SKM-1 (cell line): ENCODE measurements around the gene ARPC4.
"Not testable (repeated sequence)": the region's sequence is repeated elsewhere in the genome, so short reads cannot be mapped to it uniquely, and the experiment has no call there.

Source experiments
- DNase-seq: peaks from one replicate; lab custom pipeline; 2025; ENCODE audit not compliant: unreplicated experiment; lab: John Stamatoyannopoulos, UW

The ARPC4 gene

DNA sequence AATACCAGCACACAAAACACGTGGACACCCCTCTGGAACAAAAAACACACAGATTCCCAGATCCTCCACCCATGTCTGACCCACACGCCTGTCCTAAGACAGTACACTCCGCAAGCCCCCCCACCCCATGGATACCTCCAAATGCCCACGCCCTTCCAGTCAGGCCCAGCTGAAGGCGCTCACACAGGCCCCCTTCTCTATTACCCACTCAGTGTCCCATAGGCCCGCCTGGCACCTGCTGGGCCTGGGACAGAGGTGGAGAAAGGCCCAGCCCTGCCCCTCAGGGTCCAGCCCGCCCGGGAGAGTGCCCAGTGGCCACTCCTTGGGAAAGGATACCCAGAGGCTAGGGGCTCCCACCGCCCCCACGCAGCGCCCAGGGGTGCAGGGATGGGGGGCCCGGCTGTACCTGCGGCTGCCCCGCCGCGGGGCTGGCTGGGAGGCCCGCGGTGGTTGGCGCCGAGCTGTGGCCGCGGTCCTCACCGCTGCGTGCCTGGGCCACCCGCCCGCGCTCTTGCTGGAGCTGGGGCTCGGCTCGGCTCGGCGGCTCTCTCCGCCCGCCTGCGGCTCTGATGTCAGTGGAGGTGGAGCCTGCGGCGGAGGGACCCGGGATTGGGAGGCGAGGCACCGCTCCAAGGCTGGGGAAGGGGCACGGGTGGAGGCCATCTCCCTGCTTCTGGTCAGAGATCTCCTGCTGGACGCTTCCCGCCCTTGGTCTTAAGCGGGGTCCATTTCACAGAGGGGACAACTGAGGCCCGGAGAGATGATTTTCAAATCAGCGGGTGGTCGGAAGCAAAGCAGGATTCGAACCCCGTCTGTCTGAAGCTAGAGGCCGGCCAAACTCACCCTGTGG, 23.2 kb upstream of the ARPC4 start, which contains the start of gene CAMK1:
TSS of gene CAMK1 (minus strand) at position 522 of the 850 bp plus-strand sequence. CDS start 2,198 bp downstream, outside the sequence.
- no peak for DNase-seq

DNA sequence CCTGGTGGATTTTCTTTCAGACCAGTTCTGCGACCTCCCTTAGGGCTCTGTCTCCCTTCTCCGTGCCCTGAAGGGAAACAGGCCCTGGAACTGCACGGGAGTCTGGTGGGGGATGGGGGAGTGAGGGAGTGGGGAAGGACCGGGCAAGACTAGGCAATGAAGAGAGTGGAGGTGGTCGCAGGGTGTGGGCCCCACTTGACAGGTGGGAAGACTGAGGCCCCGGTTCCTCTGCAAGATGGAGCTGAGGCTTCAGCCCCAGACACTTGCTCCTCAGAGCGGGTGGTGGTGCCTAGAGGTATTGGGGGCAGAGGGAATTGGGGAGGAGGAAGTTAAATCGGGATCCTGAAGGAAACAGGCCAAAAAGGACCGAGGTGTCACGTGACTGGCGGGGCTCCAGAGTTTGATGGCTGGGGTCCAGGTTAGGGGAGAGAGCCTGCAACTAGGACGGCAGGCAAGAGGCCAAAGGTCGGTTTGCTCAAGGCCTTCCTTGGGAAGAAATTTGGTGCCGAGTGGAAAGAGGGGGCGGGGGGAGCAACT, 22.5 kb upstream of the ARPC4 start:
- DNase-seq, result no peak

DNA sequence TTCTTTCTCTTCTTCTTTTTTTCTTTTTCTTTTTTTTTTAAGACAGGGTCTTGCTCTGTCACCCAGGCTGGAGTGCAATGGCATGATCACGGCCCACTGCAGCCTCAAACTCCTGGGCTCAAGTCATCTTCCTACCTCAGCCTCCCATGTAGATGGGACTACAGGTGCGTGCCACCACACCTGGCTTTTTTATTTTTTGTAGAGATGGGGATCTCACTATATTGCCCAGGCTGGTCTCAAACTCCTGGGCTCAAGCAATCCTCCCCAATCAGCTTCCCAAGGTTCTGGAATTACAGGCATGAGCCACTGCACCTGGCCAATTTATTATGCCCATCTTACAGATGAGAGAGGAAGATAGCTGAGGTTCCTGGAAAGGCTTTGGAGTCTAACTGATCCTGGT, 21.9 kb upstream of the ARPC4 start:
- not testable (repeated sequence) for DNase-seq

DNA sequence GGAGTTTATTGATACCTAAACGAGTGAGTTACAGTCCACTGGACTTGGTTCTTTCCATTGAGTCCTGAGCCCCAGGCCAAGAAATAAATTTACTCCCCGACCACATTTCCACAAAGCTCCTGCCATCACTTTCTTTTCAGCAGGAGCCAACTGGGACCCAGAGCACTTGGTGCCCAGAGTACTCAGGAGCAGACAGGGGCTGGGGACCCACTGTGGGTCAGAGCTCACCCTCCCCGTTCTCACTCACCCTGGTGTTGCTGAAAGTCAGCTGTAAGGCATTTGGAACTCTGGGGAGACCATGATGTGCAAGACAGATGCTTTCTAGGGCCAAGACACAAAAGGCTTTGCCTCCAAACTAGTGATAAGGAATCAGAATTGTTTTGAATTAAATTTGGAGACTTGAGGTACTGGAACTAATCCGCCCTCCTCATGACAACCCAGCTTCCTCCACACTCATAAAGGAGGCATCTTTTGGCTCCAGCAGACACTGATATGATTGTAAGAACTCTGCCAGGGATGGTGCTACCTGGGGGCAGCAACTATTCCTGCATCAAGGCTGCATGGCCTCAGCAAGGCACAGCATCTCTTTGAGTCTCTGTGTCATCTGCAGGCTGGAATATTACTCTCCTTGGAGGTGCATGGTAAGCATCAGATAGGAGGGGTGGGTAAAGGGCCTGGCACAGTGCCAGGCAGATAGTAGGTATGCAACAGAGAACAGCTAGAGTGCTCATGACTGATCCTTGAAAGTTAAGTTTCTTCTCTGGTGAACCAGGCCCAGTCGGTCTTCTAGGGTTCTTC, 15.8 kb upstream of the ARPC4 start:
- no peak for DNase-seq

DNA sequence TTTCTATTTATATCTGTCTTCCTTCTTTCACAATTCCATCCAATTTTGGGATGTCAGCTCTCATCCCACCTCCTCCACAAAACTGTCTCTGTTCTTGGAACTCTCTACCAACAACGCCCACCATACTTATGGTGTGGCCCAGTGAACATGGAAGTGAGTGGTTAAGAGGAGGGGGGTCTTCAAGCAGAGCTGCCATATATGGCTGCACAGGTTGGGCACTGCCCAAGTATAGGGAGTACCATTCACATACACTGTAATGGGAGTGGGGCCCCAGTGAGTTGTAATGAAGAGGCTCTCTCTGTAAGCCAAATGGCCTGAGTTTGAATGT, 15.2 kb upstream of the ARPC4 start:
- DNase-seq, result no peak

DNA sequence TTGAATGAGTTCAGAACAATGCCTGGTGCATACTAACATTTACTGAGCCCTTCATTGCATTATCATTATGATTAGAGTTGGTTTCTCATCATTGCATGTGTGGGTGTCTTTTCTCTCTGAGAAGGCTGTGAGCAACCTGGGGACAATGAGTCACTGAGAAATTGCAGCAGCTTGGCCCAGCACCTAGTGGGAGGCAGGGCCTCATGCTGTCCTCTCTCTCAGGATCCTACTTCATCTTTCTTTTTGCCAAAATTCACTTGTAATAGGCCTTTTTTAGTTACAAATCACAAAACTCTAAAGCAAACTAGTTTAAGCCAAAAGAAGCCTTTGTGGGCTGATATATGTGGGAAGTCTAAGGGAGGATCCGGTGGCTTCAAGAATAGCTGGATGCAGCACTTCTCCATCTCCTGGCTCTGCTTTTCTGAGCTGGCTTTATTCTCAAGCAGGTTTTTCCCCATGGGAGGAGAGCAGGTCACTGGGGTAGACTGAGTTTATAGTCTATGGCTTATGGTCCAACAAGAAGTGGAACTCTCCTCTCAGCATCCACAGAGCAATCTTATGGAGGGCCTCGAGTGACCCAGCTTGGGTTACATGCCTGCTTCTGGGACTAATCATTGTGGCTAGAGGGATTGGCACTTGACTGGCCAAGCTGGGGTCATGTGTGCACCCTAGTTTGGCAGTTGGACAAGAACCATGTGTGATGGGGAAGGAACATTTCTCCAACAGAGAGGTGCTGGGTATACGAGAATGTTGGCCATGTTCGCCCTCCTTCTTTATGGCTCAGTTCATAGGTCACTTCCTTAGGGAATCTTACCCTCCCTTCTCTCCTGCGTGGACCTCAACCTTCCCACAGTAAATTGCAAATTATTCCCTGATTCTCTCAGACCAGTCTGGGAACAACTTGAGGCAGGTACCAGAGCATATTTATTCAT, 14.5 kb upstream of the ARPC4 start:
- DNase-seq, result no peak

DNA sequence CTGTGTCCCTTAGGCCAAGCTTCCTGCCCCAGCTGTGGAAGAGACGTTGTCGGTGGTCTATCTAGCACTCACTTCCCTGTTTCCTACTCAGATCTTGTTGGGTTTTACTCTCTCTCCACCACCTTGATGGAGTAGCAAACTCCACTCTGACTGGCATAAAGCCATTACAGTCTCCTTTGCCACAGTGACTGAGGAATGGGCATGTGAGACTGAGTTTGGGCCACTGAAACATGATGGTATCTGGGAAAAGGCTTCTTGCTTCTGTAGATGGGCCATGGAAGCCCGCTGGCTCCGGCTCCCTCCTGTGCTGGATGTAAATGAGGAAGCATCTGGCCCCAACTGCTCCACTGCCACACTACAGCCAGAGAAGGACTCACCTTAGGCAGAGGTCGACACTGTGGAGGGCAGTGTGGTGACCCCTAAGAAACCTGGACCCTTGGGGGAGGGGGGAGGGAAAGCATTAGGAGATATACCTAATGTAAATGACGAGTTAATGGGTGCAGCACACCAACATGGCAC, 13.7 kb upstream of the ARPC4 start:
- DNase-seq, result no peak

DNA sequence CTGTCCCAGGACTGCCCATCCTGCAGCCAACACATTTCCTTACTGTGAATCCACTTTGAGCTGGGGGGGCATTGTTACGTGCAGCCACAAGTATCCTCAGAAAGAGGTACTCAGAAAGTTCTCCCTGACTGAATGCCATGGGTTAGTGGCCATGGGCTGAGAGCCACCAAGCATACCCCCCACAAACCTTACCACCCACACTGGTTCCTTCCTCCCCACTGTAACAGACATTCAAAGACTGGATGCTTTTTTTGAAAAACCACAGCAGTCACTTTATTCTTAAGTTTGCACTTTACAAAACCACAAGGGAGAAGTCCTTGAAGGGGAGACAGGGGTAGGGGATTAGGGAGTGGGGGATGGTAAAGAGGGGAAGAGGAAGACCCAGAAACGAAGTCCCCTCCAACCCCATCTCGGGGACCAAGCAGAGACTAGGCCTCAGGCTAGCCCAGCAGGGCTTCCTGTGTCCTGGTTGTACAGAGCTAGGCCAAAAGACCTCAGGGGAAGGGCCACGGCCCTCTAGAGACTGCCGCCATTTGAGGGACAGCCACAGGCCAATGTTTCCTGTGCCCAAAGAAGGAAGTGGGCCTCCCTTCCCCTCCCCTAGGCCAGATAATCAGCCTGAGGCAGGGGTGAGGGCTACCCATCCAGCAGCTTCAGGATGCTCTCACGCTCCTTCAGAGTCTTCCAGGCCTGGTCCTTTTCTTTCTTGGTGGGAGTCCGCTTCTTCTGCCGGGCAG, 13.0 kb upstream of the ARPC4 start:
- peak; percentile 91 for DNase-seq

DNA sequence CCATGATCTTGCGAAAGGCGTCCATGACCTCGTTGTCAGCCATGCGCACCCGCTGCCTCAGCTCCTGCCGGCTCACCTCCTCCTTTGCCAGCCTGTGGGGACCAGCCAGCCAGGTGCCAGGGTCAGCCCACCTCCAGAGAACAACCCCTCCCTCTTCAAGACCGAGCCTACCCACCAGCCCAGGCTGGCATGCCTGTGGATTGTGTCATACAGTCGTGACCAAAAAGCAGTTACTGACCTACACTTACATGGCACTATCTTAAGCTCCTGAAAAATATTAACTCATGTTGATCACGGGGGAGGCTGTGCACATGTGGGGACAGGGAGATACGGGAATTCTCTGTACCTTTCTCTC, 12.4 kb upstream of the ARPC4 start:
- no peak for DNase-seq

DNA sequence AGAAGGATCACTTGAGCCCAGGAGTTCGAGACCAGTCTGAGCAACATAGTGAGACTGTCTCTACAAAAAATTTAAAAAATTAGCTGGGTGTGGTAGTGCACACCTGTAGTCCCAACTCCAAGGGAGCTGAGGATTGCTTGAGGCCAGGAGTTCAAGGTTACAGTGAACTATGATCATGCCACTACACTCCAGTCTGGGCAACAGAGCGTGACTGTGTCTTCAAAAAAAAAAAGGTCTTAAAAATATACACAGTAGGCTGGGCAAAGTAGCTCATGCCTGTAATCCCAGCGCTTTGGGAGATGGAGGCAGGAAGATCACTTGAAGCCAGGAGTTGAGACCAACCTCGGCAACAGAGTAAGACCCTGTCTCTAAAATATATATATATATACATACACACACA, 12.0 kb upstream of the ARPC4 start:
- no peak for DNase-seq

DNA sequence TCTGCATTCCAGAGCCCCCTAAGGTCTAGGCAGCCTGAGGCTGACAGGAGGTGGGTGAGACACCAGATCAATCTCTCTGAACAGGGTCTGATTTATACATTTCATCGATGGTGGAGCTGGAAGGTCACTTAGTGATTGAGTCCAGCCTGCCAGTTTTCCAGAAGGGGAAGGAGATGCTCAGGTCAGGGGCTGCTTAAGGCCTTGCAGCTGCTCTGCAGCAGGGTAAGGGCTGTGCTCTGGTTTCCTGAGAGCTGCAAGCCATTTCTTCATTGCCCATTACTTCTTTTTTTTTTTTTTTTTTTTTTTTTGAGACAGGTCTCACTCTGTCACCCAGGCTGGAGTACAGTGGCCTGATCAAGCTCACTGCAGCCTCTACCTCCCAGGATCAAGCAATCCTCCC, 11.3 kb upstream of the ARPC4 start:
- no peak for DNase-seq

DNA sequence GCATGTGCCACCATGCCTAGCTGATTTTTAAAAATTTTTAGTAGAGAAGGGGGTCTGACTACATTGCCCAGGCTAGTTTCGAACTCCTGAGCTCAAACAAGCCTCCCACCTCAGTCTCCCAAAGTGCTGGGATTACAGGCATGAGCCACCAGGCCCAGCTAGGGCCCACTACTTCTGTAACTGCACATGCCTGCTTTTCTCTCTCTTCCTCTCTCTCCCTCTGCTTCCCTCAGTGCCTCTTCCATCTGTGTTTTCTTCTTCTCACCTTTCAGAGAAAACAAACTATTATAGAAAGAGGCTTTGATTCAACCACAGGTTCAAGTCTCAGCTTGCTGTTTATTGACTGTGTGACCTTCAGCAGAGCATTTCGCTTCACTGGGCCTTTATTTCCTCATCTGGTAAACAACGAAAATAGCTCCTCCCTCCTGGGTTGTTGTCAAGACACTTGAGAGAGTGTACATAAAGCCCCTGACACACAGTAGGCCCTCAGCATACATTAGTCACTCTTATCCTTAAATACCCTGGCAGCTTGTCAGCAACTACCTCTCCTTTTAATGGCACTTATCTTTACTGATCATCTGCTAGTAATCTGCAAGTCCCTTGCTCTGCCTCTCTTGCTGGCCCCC, 10.8 kb upstream of the ARPC4 start:
- no peak for DNase-seq

DNA sequence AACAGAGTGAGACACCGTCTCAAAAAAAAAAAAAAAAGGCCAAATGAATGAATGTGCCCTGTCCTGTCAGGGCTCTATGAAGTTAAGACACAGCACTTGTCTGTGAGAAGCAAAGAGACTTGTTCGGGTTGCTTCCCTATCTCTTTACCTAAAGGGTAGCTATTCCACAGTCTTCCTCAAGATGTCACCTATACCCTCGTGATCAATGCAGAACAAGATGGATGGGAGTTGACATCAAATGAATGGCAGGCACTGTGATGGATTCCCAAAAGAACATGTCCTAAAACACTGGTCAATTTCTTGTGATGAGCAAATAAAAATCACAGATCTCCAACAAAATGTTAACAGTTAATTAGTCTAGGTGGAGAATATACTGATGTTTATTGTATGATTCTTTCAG, 10.1 kb upstream of the ARPC4 start:
- DNase-seq, result no peak

DNA sequence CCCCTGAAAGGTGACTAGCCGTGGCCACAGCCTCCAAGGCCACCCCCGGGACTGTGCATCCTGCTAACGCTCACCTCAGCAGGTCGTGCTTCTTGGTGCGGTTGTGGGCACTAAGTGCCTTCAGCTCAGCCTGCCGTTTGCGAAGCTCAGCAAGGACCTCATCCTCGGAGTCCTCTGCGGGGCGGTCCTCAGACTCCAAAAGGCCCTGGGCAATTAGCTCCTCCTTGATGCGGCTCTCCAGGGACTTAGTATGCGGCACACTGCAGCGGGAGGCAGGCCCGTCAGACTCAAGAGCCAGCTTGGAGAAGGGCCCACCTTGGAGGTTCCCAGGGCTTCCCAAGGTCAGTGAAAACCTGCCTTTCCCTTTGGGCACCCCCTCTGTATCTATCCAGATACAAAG, 8.9 kb upstream of the ARPC4 start:
- no peak for DNase-seq

DNA sequence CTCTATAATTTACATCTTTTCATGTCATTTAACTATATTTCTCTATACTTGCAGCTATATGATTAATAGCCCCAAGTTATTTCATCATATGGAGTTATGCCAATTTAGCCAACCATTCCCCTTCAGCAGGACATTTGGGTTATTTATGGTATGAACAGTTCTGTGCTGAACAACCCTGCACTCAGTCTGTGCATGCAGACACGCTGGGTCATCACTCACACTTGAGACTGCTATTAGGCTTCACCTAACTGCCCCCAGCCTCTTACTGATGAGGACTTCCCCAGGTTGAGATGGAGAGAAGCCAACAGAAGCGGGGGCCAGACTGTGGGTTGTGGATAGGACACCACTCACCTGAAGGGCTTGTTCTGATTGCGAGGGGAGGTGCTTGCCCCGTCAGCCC, 7.9 kb upstream of the ARPC4 start:
- no peak for DNase-seq

DNA sequence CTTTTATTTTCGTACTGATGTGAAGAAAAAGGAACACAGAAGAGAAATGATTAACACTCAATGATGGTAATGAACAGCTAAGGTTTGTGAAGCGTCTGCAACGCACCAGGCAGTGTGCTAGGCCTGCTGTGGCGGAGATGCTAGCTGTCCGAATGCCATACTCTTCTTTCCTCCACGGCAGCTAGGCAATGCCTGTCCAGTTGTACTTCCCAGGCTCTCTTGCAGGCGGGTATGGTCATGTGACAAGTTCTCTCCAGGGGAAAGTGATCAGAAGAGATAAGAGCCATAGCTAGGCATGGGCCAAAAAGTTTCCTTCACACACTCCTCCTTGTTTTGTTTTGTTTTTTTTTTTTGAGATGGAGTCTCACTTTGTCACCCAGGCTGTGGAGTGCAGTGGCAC, 7.3 kb upstream of the ARPC4 start:
- no peak for DNase-seq

DNA sequence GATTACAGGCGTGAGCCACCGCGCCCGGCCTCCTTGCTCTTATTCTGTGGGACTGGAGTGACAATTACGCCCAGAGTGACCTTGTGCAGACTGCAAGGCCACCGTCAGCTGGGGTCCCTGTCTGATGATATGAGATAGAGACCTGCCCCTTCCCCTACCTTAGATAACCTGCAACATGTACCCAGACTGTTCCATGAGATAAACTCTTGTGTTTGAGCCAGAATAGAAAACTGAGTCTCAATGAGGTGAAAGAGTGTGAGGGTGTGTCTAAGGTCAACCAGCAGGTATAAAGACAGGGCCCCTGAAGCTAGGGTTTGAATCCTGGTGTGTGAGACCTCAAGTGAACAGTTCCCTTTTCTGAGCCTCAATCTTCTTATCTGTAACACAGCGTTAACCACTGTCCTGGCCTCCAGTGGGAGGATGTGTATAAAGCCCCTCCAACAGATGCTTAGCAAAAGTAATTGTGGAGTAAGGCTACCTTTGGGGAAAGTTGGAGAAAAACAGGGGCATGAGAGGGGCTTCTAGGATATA, 6.6 kb upstream of the ARPC4 start:
- no peak for DNase-seq

DNA sequence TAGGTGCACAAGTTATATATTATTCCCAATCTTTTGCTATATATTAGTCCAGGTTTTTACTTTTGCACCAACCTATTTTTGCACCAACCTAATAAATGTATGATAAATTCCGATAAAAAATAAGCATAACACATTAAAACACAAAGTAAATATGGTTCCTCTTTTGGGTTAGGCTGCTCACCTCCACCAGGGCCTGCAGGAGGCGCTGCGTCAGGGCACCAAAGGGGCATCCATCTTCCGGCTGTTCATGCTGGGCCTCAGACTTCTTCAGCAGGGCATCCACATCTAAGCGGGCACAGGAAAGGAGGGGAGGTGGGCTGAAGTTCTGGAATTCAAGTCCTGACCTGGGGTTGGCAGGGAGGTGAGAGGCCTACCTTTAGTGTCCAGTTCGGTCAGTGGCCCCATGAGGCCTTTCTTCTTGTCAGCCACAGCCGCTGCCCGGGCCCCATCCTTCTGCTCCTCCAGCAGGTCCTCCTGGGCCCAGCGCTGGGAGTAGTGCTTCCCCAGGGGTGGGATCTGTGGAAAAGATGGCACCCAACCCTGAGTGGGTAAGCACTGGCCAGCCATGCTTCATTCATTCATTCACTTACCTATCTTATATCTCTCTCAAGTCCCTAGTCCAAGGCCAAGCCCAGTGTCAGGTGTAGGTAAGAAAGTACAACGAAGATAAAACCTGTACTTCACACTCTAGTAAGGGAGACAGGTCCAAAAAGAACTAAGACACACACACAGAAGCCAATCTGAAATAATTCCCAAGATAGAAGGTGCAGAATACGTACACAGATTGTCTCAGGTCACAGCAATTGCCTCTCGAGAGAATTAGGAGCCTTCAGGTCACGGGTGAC, 5.8 kb upstream of the ARPC4 start:
- DNase-seq, result no peak

DNA sequence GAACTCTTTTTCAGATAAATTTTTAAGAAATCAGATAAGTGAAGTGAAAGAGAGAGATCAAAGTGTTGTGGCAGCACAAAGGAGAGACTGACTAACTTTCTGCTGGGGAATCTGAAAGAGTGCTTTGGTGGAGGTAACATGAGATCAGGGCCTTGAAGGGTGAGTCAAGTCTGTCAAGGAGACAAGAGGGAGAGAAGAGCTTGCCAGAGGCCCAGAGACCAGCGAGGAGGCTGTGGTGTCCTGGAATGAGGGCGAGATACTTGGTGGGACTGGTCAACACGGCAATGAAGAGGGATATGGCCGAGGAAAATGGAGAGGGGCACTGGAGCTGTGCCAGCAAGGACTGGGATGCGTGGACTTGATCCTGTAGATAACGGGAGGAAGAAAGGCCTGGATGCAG, 5.2 kb upstream of the ARPC4 start:
- DNase-seq, result no peak
